Naive thymus-derived CD8-positive, alpha-beta T cell (primary cell): Measurements from ENCODE around the gene SAMHD1. TPM values are rescaled to one million over a fixed set of nuclear protein-coding genes. Genes with fewer than 3 reads are reported as not detected.
A peak's percentile ranks its signal among the peaks of the same experiment; 100 is the strongest.
"Not testable (repeated sequence)": the region's sequence is repeated elsewhere in the genome, so short reads cannot be mapped to it uniquely, and the experiment has no call there.

ENCODE experiments used
- ATAC-seq, 2 donors: fragments of 150-1000 bp; cut with Tn5 transposase in 1 of 2; sonication (Bioruptor Pico), chemical (Tn5 transposase) in 1 of 2; 1 replicate in 1 of 2; 2 replicates in 1 of 2; pipeline ENCODE4 v1.10.0; 2021; ENCODE audit warnings: mild to moderate bottlenecking in 2 of 2, moderate library complexity in 2 of 2
- POLR2A ChIA-PET: fragments of 350-600 bp; sonication (Branson Sonifier 250); formaldehyde crosslinking; loops from one replicate; lab custom pipeline; 2021; ENCODE audit warnings: antibody characterized with exemption; lab: Charles Lee
- DNase-seq, 10 donors: peaks; one replicate each; pipeline versions ENCODE4 v3.0.0 to v3.0.0-alpha.2; 2020 to 2022
- H3K27ac Mint-ChIP-seq, 10 donors: one replicate each; pipeline ENCODE4 v1.8.0; 2020 to 2022; ENCODE audit warnings: mild to moderate bottlenecking in 10 of 10, mixed read lengths in 10 of 10, moderate library complexity in 4 of 10, inconsistent platforms in 1 of 10
- H3K27me3 Mint-ChIP-seq, 5 donors: one replicate each; pipeline ENCODE4 v1.8.0; 2021 to 2022; ENCODE audit warnings: mixed read lengths in 5 of 5
- H3K36me3 Mint-ChIP-seq, 3 donors: one replicate each; pipeline ENCODE4 v1.8.0; 2020 to 2022; ENCODE audit warnings: mixed read lengths in 3 of 3, mild to moderate bottlenecking in 2 of 3, inconsistent platforms in 1 of 3
- H3K4me1 Mint-ChIP-seq, 4 donors: one replicate each; pipeline ENCODE4 v1.8.0; 2021 to 2022; ENCODE audit warnings: mixed read lengths in 4 of 4
- H3K4me3 Mint-ChIP-seq, 10 donors: one replicate each; pipeline ENCODE4 v1.8.0; 2020 to 2022; ENCODE audit warnings: mild to moderate bottlenecking in 10 of 10, mixed read lengths in 10 of 10, moderate library complexity in 6 of 10, inconsistent platforms in 1 of 10
- H3K9me3 Mint-ChIP-seq, 9 donors: one replicate each; pipeline ENCODE4 v1.8.0; 2020 to 2022; ENCODE audit warnings: mixed read lengths in 9 of 9, mild to moderate bottlenecking in 3 of 9, inconsistent platforms in 1 of 9, moderate library complexity in 1 of 9
- polyA plus RNA-seq, 3 donors: library from polyadenylated mRNA; unstranded; fragments of 300-500 nt; fragmentation: Illumina TruSeq; gene quantifications; one replicate each; pipeline ENCODE4 v1.2.3, GENCODE V29; 2021
- total RNA-seq, 8 experiments: library from RNA in 2 of 8; stranded (reverse) in 2 of 8; gene quantifications; one replicate each; pipeline ENCODE4 v1.2.3 and lab custom pipeline; 2021 to 2026

SAMHD1 gene
- total and polyA plus RNA-seq, 5 experiments from 2014 or later = 204 to 247 (median 219) TPM

- no peaks in the 10 kb centered on the region for H3K27me3 Mint-ChIP-seq
- H3K36me3 Mint-ChIP-seq = peaks cover 0 to 4% (median 2%) of the 10 kb centered on the region in 3 donors
- ATAC-seq (peak; percentile 47 to 52), DNase-seq (peak in 3 of 10 donors; percentile 23 to 52 (median 48))
- peak overlapping the region; percentile 75 to 99 (median 92) for H3K27ac Mint-ChIP-seq
- H3K4me3 Mint-ChIP-seq = peak overlapping the region; percentile 33 to 79 (median 61)
- peaks cover 0 to under 1% (median 0%) of the 10 kb centered on the region in 9 donors for H3K9me3 Mint-ChIP-seq
- peaks cover 16 to 56% (median 44%) of the 10 kb centered on the region in 4 donors for H3K4me1 Mint-ChIP-seq
- POLR2A ChIA-PET = interaction anchor here (0.6 to 3.7 kb wide), 27 partner anchors 8 to 401 kb away, joined by 3 to 41 read pairs (median 5); partner anchors contain the start of genes MROH8, RBL1, RPN2 and SAMHD1
Observed at GRCh38 chr20:36974660-36975059, 23.2 kb upstream of the SAMHD1 start.

- no peak for DNase-seq
- no peak for ATAC-seq
- Mint-ChIP-seq H3K27me3 (no peaks in the 10 kb centered on the region), H3K27ac (peak overlapping the region; percentile 93 to 99 (median 96)), H3K36me3 (peaks cover 0 to 5% (median 2%) of the 10 kb centered on the region in 3 donors), H3K4me3 (peak overlapping the region in 8 of 10 donors; percentile 62 to 81 (median 72)), H3K9me3 (peaks cover 0 to 2% (median 0%) of the 10 kb centered on the region in 9 donors), H3K4me1 (peaks cover 35 to 85% (median 71%) of the 10 kb centered on the region in 4 donors)
- POLR2A ChIA-PET = interaction anchor here (0.5 to 2.0 kb wide), 3 partner anchors 10 to 16 kb away, joined by 3 to 8 read pairs (median 6); no protein-coding TSS in a partner anchor
Observed at GRCh38 chr20:36971103-36971502, 19.6 kb upstream of the SAMHD1 start.

GRCh38 chr20:36969478-36970186, 18.1 kb upstream of the SAMHD1 start:
- peak; percentile 69 to 71 for ATAC-seq

GRCh38 chr20:36969051-36969450, 17.5 kb upstream of the SAMHD1 start:
- H3K36me3 Mint-ChIP-seq = peaks cover 0 to 5% (median 2%) of the 10 kb centered on the region in 3 donors
- H3K27ac Mint-ChIP-seq = peak overlapping the region; percentile 93 to 99 (median 96)
- peaks cover 35 to 72% (median 63%) of the 10 kb centered on the region in 4 donors for H3K4me1 Mint-ChIP-seq
- H3K4me3 Mint-ChIP-seq = peak overlapping the region; percentile 26 to 83 (median 72)
- ATAC-seq (no peak), DNase-seq (no peak)
- peaks cover 0 to 2% (median 0%) of the 10 kb centered on the region in 9 donors for H3K9me3 Mint-ChIP-seq
- H3K27me3 Mint-ChIP-seq = no peaks in the 10 kb centered on the region
- POLR2A ChIA-PET = interaction anchor here (0.7 to 2.2 kb wide), 13 partner anchors 8 to 46 kb away, joined by 3 to 12 read pairs (median 4); no protein-coding TSS in a partner anchor

More at GRCh38 chr20:36969478-36970186, 18.1 kb upstream of the SAMHD1 start:
- H3K27ac Mint-ChIP-seq = peak overlapping the region; percentile 93 to 99 (median 96)
- peaks cover 35 to 77% (median 65%) of the 10 kb centered on the region in 4 donors for H3K4me1 Mint-ChIP-seq
- peaks cover 0 to 2% (median 0%) of the 10 kb centered on the region in 9 donors for H3K9me3 Mint-ChIP-seq
- peaks cover 0 to 5% (median 2%) of the 10 kb centered on the region in 3 donors for H3K36me3 Mint-ChIP-seq
- DNase-seq = peak in 6 of 10 donors; percentile 22 to 69 (median 40)
- H3K27me3 Mint-ChIP-seq = no peaks in the 10 kb centered on the region
- POLR2A ChIA-PET = interaction anchor here (0.6 to 2.2 kb wide), 14 partner anchors 9 to 89 kb away, joined by 3 to 12 read pairs (median 4); no protein-coding TSS in a partner anchor
- H3K4me3 Mint-ChIP-seq = peak overlapping the region; percentile 26 to 83 (median 72)

- DNase-seq = peak in 5 of 10 donors; percentile 30 to 67 (median 60)
- ATAC-seq = peak; percentile 83
- POLR2A ChIA-PET = interaction anchor here (0.7 to 1.9 kb wide), 3 partner anchors 37 to 104 kb away, joined by 3 to 9 read pairs (median 4); a partner anchor contains a TSS
Observed at GRCh38 chr20:36967636-36968035, 16.1 kb upstream of the SAMHD1 start.

GRCh38 chr20:36966965-36967364, 15.5 kb upstream of the SAMHD1 start:
- peaks cover 0 to 11% (median 6%) of the 10 kb centered on the region in 9 donors for H3K9me3 Mint-ChIP-seq
- peak overlapping the region in 6 of 10 donors; percentile 50 to 83 (median 72) for H3K4me3 Mint-ChIP-seq
- H3K4me1 Mint-ChIP-seq = peaks cover 35 to 66% (median 54%) of the 10 kb centered on the region in 4 donors
- not testable (repeated sequence) for DNase-seq, H3K27me3 Mint-ChIP-seq
- peaks cover 0 to 14% (median 11%) of the 10 kb centered on the region in 3 donors for H3K36me3 Mint-ChIP-seq
- POLR2A ChIA-PET = interaction anchor here (0.7 to 2.7 kb wide), 6 partner anchors 8 to 104 kb away, joined by 3 to 19 read pairs (median 4); a partner anchor contains a TSS
- ATAC-seq = peak in 1 of 2 donors; percentile 26
- peak overlapping the region; percentile 93 to 99 (median 96) for H3K27ac Mint-ChIP-seq

More at GRCh38 chr20:36967636-36968035, 16.1 kb upstream of the SAMHD1 start:
- H3K4me1 Mint-ChIP-seq = peaks cover 35 to 66% (median 59%) of the 10 kb centered on the region in 4 donors
- H3K27ac Mint-ChIP-seq = peak overlapping the region; percentile 93 to 99 (median 96)
- H3K36me3 Mint-ChIP-seq = peaks cover 0 to 10% (median 9%) of the 10 kb centered on the region in 3 donors
- peak overlapping the region in 9 of 10 donors; percentile 17 to 83 (median 71) for H3K4me3 Mint-ChIP-seq
- H3K27me3 Mint-ChIP-seq = no peaks in the 10 kb centered on the region
- peaks cover 0 to 6% (median 2%) of the 10 kb centered on the region in 9 donors for H3K9me3 Mint-ChIP-seq

- Mint-ChIP-seq H3K36me3 (peaks cover 0 to 12% (median 6%) of the 10 kb centered on the region in 3 donors), H3K9me3 (peaks cover 0 to 15% (median 6%) of the 10 kb centered on the region in 9 donors), H3K4me1 (peaks cover 14 to 44% (median 25%) of the 10 kb centered on the region in 4 donors), H3K27ac (peak overlapping the region in 7 of 10 donors; percentile 17 to 92 (median 52))
- POLR2A ChIA-PET = interaction anchor here (0.5 to 0.9 kb wide), 2 partner anchors 14 to 222 kb away, joined by 4 to 7 read pairs; no protein-coding TSS in a partner anchor
- H3K27me3 Mint-ChIP-seq, H3K4me3 Mint-ChIP-seq: not testable (repeated sequence)
- ATAC-seq (peak in 1 of 2 donors; percentile 20), DNase-seq (peak in 2 of 10 donors; percentile 24 to 39)
Observed at GRCh38 chr20:36962354-36962941, 10.9 kb upstream of the SAMHD1 start.

- Mint-ChIP-seq H3K4me3 (no peak overlapping the region), H3K4me1 (peaks cover 17 to 50% (median 33%) of the 10 kb centered on the region in 4 donors), H3K9me3 (peaks cover 0 to 15% (median 6%) of the 10 kb centered on the region in 9 donors), H3K27me3 (no peaks in the 10 kb centered on the region), H3K27ac (peak overlapping the region in 3 of 10 donors; percentile 11 to 66 (median 38)), H3K36me3 (peaks cover 0 to 12% (median 6%) of the 10 kb centered on the region in 3 donors)
- POLR2A ChIA-PET = interaction anchor here (1.1 to 2.8 kb wide), 3 partner anchors 10 to 14 kb away, joined by 5 to 12 read pairs (median 8); no protein-coding TSS in a partner anchor
- DNase-seq (no peak), ATAC-seq (no peak)
Observed at GRCh38 chr20:36959242-36959641, 7.7 kb upstream of the SAMHD1 start.

- H3K4me1 Mint-ChIP-seq = peaks cover 17 to 54% (median 34%) of the 10 kb centered on the region in 4 donors
- DNase-seq = no peak
- POLR2A ChIA-PET = interaction anchor here (1.0 to 2.8 kb wide), 4 partner anchors 10 to 17 kb away, joined by 3 to 12 read pairs (median 6); no protein-coding TSS in a partner anchor
- H3K4me3 Mint-ChIP-seq = no peak overlapping the region
- peaks cover 0 to 15% (median 6%) of the 10 kb centered on the region in 9 donors for H3K9me3 Mint-ChIP-seq
- H3K36me3 Mint-ChIP-seq = peaks cover 0 to 8% (median 6%) of the 10 kb centered on the region in 3 donors
- no peaks in the 10 kb centered on the region for H3K27me3 Mint-ChIP-seq
- ATAC-seq = no peak
- H3K27ac Mint-ChIP-seq = peak overlapping the region in 7 of 10 donors; percentile 2 to 76 (median 44)
Observed at GRCh38 chr20:36957875-36958667, 6.6 kb upstream of the SAMHD1 start.

GRCh38 chr20:36956674-36957073, 5.2 kb upstream of the SAMHD1 start:
- POLR2A ChIA-PET = interaction anchor here (0.9 to 3.7 kb wide), 7 partner anchors 9 to 87 kb away, joined by 3 to 19 read pairs (median 4); no protein-coding TSS in a partner anchor
- no peaks in the 10 kb centered on the region for H3K27me3 Mint-ChIP-seq
- H3K4me1 Mint-ChIP-seq = peaks cover 19 to 52% (median 38%) of the 10 kb centered on the region in 4 donors
- DNase-seq (no peak), ATAC-seq (no peak)
- H3K9me3 Mint-ChIP-seq = peaks cover 0 to 2% (median 0%) of the 10 kb centered on the region in 9 donors
- no peak overlapping the region for H3K27ac Mint-ChIP-seq
- H3K36me3 Mint-ChIP-seq = no peaks in the 10 kb centered on the region
- H3K4me3 Mint-ChIP-seq = no peak overlapping the region

GRCh38 chr20:36956016-36956415, 4.5 kb upstream of the SAMHD1 start:
- Mint-ChIP-seq H3K4me1 (peaks cover 20 to 53% (median 38%) of the 10 kb centered on the region in 4 donors), H3K36me3 (no peaks in the 10 kb centered on the region), H3K27me3 (no peaks in the 10 kb centered on the region), H3K9me3 (no peaks in the 10 kb centered on the region), H3K4me3 (no peak overlapping the region), H3K27ac (peak overlapping the region in 6 of 10 donors; percentile 28 to 97 (median 68))
- ATAC-seq (no peak), DNase-seq (no peak)
- POLR2A ChIA-PET = interaction anchor here (0.6 to 3.7 kb wide), 12 partner anchors 10 to 139 kb away, joined by 3 to 19 read pairs (median 4); no protein-coding TSS in a partner anchor
